ENCODE data around the gene INO80.

Gene INO80

GRCh38 chr15:40949756-40950207 lies 166.3 kb downstream of the INO80 start:
- H3K9me3 ChIP-seq (ENCODE audit: insufficient read depth, low read depth, low read length) = no peaks in the 10 kb centered on the region
- no peak overlapping the region for H2AFZ ChIP-seq (ENCODE audit: low read length)
- H3K9ac ChIP-seq (ENCODE audit: low read depth, low read length, poor library complexity, severe bottlenecking) = no peak overlapping the region
- no peaks in the 10 kb centered on the region for H3F3A ChIP-seq (ENCODE audit: low read depth)
- no peak overlapping the region for H3K4me3 ChIP-seq (ENCODE audit: low read length, poor library complexity, severe bottlenecking)
- H3K9me2 ChIP-seq (replicated peaks; ENCODE audit: low read depth, low read length) = no peaks in the 10 kb centered on the region
- TF ChIP-seq EZH2phosphoT487 (IDR thresholded peaks at IDR 0.05; ENCODE audit: borderline replicate concordance) = no peak
- TF ChIP-seq, protein P1, sequence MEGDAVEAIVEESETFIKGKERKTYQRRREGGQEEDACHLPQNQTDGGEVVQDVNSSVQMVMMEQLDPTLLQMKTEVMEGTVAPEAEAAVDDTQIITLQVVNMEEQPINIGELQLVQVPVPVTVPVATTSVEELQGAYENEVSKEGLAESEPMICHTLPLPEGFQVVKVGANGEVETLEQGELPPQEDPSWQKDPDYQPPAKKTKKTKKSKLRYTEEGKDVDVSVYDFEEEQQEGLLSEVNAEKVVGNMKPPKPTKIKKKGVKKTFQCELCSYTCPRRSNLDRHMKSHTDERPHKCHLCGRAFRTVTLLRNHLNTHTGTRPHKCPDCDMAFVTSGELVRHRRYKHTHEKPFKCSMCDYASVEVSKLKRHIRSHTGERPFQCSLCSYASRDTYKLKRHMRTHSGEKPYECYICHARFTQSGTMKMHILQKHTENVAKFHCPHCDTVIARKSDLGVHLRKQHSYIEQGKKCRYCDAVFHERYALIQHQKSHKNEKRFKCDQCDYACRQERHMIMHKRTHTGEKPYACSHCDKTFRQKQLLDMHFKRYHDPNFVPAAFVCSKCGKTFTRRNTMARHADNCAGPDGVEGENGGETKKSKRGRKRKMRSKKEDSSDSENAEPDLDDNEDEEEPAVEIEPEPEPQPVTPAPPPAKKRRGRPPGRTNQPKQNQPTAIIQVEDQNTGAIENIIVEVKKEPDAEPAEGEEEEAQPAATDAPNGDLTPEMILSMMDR (conservative IDR thresholded peaks at IDR 0.05; ENCODE audit: low read length) = no peak
- H4K20me1 ChIP-seq (ENCODE audit: insufficient read depth, low read length, poor library complexity, severe bottlenecking) = no peaks in the 10 kb centered on the region
- H3K4me2 ChIP-seq (ENCODE audit: low read depth, low read length, poor library complexity, severe bottlenecking) = no peak overlapping the region
- no peaks in the 10 kb centered on the region for H3K36me3 ChIP-seq (ENCODE audit: insufficient read depth, low read length)
- H3K4me1 ChIP-seq (ENCODE audit: insufficient read depth, low read length, poor library complexity, severe bottlenecking) = no peaks in the 10 kb centered on the region
- no peaks in the 10 kb centered on the region for H3K27me3 ChIP-seq (ENCODE audit: insufficient read depth, low read length, poor library complexity, severe bottlenecking)
- no peaks in the 10 kb centered on the region for H3K79me2 ChIP-seq (ENCODE audit: insufficient read depth, low read length)

- Histone ChIP-seq H3K4me2 (ENCODE audit: low read depth, low read length, poor library complexity, severe bottlenecking) (no peak overlapping the region), H3K36me3 (ENCODE audit: insufficient read depth, low read length) (no peaks in the 10 kb centered on the region)
- TF ChIP-seq EZH2phosphoT487 (IDR thresholded peaks at IDR 0.05; ENCODE audit: borderline replicate concordance) = no peak
- TF ChIP-seq, protein P1 (conservative IDR thresholded peaks at IDR 0.05; ENCODE audit: low read length) = no peak
Observed at GRCh38 chr15:40948706-40949473, 167.2 kb downstream of the INO80 start.

DNA sequence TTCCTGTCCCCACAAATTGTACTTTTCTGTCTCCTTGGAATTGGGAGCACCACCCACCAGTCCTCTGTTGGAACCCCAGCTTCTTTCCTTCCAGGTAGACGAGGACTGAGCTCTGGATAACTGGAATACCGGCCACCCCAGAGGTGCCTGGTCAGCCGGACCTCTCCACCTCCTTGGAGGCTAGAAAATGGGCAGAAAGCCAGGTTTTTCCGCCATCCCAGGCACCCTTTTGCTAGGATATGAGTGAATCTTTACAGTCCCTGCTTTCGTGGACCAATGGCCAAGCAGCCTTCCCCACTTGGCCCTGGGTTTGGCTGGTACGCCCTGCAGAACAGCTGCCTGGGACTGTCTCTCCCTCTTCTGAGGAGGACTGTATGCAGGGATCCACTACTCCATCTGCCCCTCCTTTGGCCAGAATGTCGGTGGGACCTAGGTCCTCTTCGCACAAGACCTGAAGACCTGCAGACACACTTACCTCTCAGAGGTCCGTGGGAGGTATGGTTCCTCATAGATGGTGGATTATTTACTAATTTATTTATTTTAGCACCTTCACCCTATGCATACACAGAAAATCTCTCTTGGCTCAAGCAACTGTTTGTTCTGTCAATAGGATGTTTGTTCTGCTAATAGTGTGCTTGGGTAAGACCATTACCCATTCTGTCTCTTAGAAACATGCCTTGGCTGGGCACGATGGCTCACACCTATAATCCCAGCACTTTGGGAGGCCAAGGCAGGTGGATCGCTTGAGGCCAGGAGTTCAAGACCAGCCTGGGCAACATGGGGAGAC lies 171.4 kb downstream of the INO80 start:
- H3K9me2 ChIP-seq (replicated peaks; ENCODE audit: low read depth, low read length) = no peaks in the 10 kb centered on the region
- H3K4me3 ChIP-seq (ENCODE audit: low read length, poor library complexity, severe bottlenecking) = no peak overlapping the region
- TF ChIP-seq EZH2phosphoT487 (IDR thresholded peaks at IDR 0.05; ENCODE audit: borderline replicate concordance) = no peak
- TF ChIP-seq, protein P1 (conservative IDR thresholded peaks at IDR 0.05; ENCODE audit: low read length) = no peak
- no peak overlapping the region for H2AFZ ChIP-seq (ENCODE audit: low read length)
- peaks cover 10% of the 10 kb centered on the region; the same call in 1 of the 2 replicates for H3F3A ChIP-seq (ENCODE audit: low read depth)
- no peaks in the 10 kb centered on the region for H3K79me2 ChIP-seq (ENCODE audit: insufficient read depth, low read length)
- H3K4me1 ChIP-seq (ENCODE audit: insufficient read depth, low read length, poor library complexity, severe bottlenecking) = peaks cover 22% of the 10 kb centered on the region
- H3K4me2 ChIP-seq (ENCODE audit: low read depth, low read length, poor library complexity, severe bottlenecking) = no peak overlapping the region
- H4K20me1 ChIP-seq (ENCODE audit: insufficient read depth, low read length, poor library complexity, severe bottlenecking) = no peaks in the 10 kb centered on the region
- H3K9ac ChIP-seq (ENCODE audit: low read depth, low read length, poor library complexity, severe bottlenecking) = no peak overlapping the region
- no peaks in the 10 kb centered on the region for H3K27me3 ChIP-seq (ENCODE audit: insufficient read depth, low read length, poor library complexity, severe bottlenecking)
- H3K9me3 ChIP-seq (ENCODE audit: insufficient read depth, low read depth, low read length) = no peaks in the 10 kb centered on the region
- H3K36me3 ChIP-seq (ENCODE audit: insufficient read depth, low read length) = no peaks in the 10 kb centered on the region

More at GRCh38 chr15:40948706-40949473, 167.2 kb downstream of the INO80 start:
- H2AFZ ChIP-seq (ENCODE audit: low read length) = no peak overlapping the region
- no peaks in the 10 kb centered on the region for H3F3A ChIP-seq (ENCODE audit: low read depth)
- no peaks in the 10 kb centered on the region for H3K4me1 ChIP-seq (ENCODE audit: insufficient read depth, low read length, poor library complexity, severe bottlenecking)
- H3K9me2 ChIP-seq (replicated peaks; ENCODE audit: low read depth, low read length) = no peaks in the 10 kb centered on the region
- no peak overlapping the region for H3K9ac ChIP-seq (ENCODE audit: low read depth, low read length, poor library complexity, severe bottlenecking)
- no peaks in the 10 kb centered on the region for H4K20me1 ChIP-seq (ENCODE audit: insufficient read depth, low read length, poor library complexity, severe bottlenecking)
- H3K27me3 ChIP-seq (ENCODE audit: insufficient read depth, low read length, poor library complexity, severe bottlenecking) = no peaks in the 10 kb centered on the region
- H3K79me2 ChIP-seq (ENCODE audit: insufficient read depth, low read length) = no peaks in the 10 kb centered on the region
- H3K4me3 ChIP-seq (ENCODE audit: low read length, poor library complexity, severe bottlenecking) = no peak overlapping the region
- no peaks in the 10 kb centered on the region for H3K9me3 ChIP-seq (ENCODE audit: insufficient read depth, low read depth, low read length)

Measured in Loucy (cell line).